Endothelial cell (in vitro differentiated cells): ENCODE measurements around the gene FOXR1. TPM values are rescaled to one million over a fixed set of nuclear protein-coding genes. Genes with fewer than 3 reads are reported as not detected.
"Not testable (repeated sequence)": the region's sequence is repeated elsewhere in the genome, so short reads cannot be mapped to it uniquely, and the experiment has no call there.

ENCODE experiments used
- DNase-seq: peaks from one replicate; pipeline ENCODE4 v3.0.0; 2021; ENCODE audit warnings: low spot score
- H3K27ac Mint-ChIP-seq: one replicate; pipeline ENCODE4 v1.8.0; 2021; ENCODE audit warnings: mixed read lengths, inconsistent platforms; ENCODE audit not compliant: unreplicated experiment
- H3K27me3 Mint-ChIP-seq: one replicate; pipeline ENCODE4 v1.8.0; 2021; ENCODE audit warnings: mild to moderate bottlenecking, moderate library complexity, mixed read lengths, inconsistent platforms; ENCODE audit not compliant: unreplicated experiment
- H3K36me3 Mint-ChIP-seq: one replicate; pipeline ENCODE4 v1.8.0; 2021; ENCODE audit warnings: mild to moderate bottlenecking, low read depth, mixed read lengths, inconsistent platforms; ENCODE audit not compliant: unreplicated experiment
- H3K4me1 Mint-ChIP-seq: one replicate; pipeline ENCODE4 v1.8.0; 2021; ENCODE audit warnings: mild to moderate bottlenecking, mixed read lengths, inconsistent platforms; ENCODE audit not compliant: unreplicated experiment
- H3K4me3 Mint-ChIP-seq: one replicate; pipeline ENCODE4 v1.8.0; 2021; ENCODE audit warnings: mild to moderate bottlenecking, mixed read lengths, inconsistent platforms; ENCODE audit not compliant: unreplicated experiment
- H3K9me3 Mint-ChIP-seq: one replicate; pipeline ENCODE4 v1.8.0; 2021; ENCODE audit warnings: mixed read lengths, inconsistent platforms; ENCODE audit not compliant: unreplicated experiment
- total RNA-seq: library from RNA; stranded (reverse); fragmentation: NEBNext Ultra II Directional; extraction: Animal tissue kit (Norgen Biotek cat#: 25700); gene quantifications from one replicate; pipeline ENCODE4 v1.2.1, GENCODE V29; 2021; ENCODE audit not compliant: unreplicated experiment
- TF ChIP-seq, protein P1 (sequence below): fragments of 200-600 bp; sonication (generic); IDR thresholded peaks from one replicate; pipeline ENCODE4 v1.5.0; 2021; ENCODE audit warnings: antibody characterized with exemption; ENCODE audit not compliant: unreplicated experiment

Gene FOXR1
- total RNA-seq, 1 donor from 2014 or later = not detected

- Mint-ChIP-seq H3K36me3 (no peaks in the 10 kb centered on the region), H3K9me3 (no peaks in the 10 kb centered on the region), H3K4me3 (no peak overlapping the region), H3K4me1 (peaks cover 4% of the 10 kb centered on the region), H3K27me3 (peaks cover 3% of the 10 kb centered on the region), H3K27ac (no peak overlapping the region)
- no peak for DNase-seq
- TF ChIP-seq, protein P1, sequence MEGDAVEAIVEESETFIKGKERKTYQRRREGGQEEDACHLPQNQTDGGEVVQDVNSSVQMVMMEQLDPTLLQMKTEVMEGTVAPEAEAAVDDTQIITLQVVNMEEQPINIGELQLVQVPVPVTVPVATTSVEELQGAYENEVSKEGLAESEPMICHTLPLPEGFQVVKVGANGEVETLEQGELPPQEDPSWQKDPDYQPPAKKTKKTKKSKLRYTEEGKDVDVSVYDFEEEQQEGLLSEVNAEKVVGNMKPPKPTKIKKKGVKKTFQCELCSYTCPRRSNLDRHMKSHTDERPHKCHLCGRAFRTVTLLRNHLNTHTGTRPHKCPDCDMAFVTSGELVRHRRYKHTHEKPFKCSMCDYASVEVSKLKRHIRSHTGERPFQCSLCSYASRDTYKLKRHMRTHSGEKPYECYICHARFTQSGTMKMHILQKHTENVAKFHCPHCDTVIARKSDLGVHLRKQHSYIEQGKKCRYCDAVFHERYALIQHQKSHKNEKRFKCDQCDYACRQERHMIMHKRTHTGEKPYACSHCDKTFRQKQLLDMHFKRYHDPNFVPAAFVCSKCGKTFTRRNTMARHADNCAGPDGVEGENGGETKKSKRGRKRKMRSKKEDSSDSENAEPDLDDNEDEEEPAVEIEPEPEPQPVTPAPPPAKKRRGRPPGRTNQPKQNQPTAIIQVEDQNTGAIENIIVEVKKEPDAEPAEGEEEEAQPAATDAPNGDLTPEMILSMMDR = no peak
Measured at GRCh38 chr11:118984825-118985224, 13.3 kb downstream of the FOXR1 start.

DNA sequence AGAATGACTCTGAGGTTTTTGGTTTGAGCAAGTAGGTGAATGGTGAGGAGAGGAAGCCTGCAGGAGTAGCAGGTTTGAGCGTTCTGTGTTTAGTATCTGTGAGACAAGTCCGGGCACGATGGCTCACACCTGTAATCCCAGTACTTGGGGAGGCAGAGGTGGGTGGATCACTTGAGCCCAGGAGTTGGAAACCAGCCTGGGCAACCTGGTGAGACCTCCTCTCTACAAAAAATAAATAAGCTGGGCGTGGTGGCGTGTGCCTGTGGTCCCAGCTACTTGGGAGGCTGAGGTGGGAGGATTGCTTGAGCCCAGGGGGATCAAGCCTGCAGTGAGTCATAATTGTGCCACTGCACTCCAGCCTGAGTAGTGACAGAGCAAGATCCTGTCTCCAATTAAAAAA, 16.7 kb downstream of the FOXR1 start:
- no peak for DNase-seq
- no peaks in the 10 kb centered on the region for H3K9me3 Mint-ChIP-seq
- no peaks in the 10 kb centered on the region for H3K4me1 Mint-ChIP-seq
- H3K36me3 Mint-ChIP-seq = peaks cover 6% of the 10 kb centered on the region
- H3K27me3 Mint-ChIP-seq = no peaks in the 10 kb centered on the region
- no peak overlapping the region for H3K4me3 Mint-ChIP-seq
- TF ChIP-seq, protein P1 = no peak
- no peak overlapping the region for H3K27ac Mint-ChIP-seq

DNA sequence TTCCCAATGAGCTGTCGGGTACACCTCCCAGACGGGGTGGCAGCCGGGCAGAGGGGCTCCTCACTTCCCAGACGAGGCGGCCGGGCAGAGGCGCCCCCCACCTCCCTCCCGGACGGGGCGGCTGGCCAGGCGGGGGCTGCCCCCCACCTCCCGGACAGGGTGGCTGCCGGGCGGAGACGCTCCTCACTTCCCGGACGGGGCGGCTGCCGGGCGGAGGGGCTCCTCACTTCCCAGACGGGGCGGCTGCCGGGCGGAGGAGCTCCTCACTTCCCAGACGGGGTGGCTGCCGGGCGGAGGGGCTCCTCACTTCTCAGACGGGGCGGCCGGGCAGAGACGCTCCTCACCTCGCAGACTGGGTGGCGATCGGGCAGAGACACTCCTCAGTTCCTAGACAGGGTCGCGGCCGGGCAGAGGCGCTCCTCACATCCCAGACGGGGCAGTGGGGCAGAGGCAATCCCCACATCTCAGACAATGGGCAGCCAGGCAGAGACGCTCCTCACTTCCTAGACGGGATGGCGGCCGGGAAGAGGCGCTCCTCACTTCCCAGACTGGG, 20.0 kb downstream of the FOXR1 start:
- H3K9me3 Mint-ChIP-seq, H3K4me3 Mint-ChIP-seq, DNase-seq, H3K4me1 Mint-ChIP-seq, H3K36me3 Mint-ChIP-seq, H3K27ac Mint-ChIP-seq, H3K27me3 Mint-ChIP-seq: not testable (repeated sequence)

- TF ChIP-seq, protein P1 = peak; percentile 28
- Mint-ChIP-seq H3K4me1 (peaks cover 21% of the 10 kb centered on the region), H3K36me3 (no peaks in the 10 kb centered on the region), H3K27me3 (peaks cover 7% of the 10 kb centered on the region), H3K9me3 (no peaks in the 10 kb centered on the region), H3K27ac (peak overlapping the region; percentile 24), H3K4me3 (peak overlapping the region; percentile 89)
- peak; percentile 17 for DNase-seq
Measured at GRCh38 chr11:118996926-118997626, 25.5 kb downstream of the FOXR1 start.

DNA sequence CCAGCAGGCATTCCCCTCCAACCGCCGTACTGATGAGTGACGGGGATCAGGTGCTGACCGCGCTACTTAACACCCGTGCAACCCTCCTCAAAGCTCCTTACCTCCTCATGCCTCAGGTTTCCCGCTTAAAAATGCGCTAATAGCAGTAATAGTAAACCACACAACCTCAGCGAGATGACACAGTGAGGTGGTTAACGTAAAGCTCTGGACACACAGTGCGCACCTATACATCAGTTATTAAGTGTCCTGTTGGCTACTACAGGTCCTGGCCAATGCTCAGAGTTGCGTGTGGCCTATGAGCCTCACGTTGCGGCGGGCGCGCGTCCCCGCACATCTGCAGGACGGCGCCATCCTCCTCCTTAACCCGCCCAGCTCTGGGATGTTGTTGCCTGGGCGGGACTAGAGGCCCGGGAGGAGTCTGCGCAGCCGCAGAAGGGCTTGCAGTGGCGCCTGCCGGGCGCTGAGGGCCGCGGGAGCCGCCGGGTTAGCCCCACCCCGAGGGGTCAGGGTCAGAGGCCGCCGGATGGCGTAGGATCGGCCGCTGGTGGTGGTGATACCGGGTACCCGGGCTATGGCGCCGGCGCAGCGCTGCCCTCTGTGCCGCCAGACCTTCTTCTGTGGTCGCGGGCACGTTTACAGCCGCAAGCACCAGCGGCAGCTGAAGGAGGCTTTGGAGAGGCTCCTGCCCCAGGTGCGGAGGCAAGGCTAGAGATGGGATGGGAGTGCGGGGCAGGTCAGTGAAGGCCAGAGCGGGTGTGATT, 26.2 kb downstream of the FOXR1 start, which contains the start of gene CENATAC:
CENATAC (plus strand) TSS at position 512 of the 761 bp plus-strand sequence; CDS start at position 572, 60 bp downstream.
- no peaks in the 10 kb centered on the region for H3K36me3 Mint-ChIP-seq
- H3K27me3 Mint-ChIP-seq = peaks cover 7% of the 10 kb centered on the region
- no peaks in the 10 kb centered on the region for H3K9me3 Mint-ChIP-seq
- TF ChIP-seq, protein P1 = no peak
- peaks cover 21% of the 10 kb centered on the region for H3K4me1 Mint-ChIP-seq
- H3K4me3 Mint-ChIP-seq = peak within 1 kb of the TSS; percentile 98
- DNase-seq = peak; percentile 91
- H3K27ac Mint-ChIP-seq = peak within 1 kb of the TSS; percentile 24
